ENCODE results near the gene SMC3. TPM values are rescaled to one million over a fixed set of nuclear protein-coding genes. Genes with fewer than 3 reads are reported as not detected.
"Not testable (repeated sequence)": the region's sequence is repeated elsewhere in the genome, so short reads cannot be mapped to it uniquely, and the experiment has no call there.

The SMC3 gene
- total and polyA plus RNA-seq, 4 donors, result 14.7 to 35.8 (median 26.2) TPM

DNA sequence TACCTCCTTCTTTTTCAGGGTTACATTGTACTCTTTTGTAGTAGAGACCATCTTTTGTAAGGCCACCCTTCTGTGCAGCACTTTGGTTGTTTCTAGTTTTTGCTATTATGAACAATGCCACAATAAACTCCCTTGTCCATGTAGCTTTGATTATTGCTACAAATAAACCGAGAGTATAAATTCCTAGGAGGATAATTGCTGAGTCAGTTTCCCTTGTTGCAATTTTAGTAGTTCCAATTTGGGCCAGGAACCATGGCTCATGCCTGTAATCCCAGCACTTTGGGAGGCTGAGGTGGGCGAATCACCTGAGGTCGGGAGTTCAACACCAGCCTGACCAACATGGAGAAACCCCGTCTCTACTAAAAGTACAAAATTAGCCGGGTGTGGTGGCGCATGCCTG lies 72.4 kb downstream of the SMC3 start:
- H3K4me3 ChIP-seq (ENCODE audit: low read length in 2 of 2); DNase-seq; H3K27ac ChIP-seq (ENCODE audit: low read depth in 1 of 2, low read length in 2 of 2); intact Hi-C loops (cut with DNase I); ATAC-seq (ENCODE audit: low FRiP score); H3K27me3 ChIP-seq (ENCODE audit: control insufficient read depth in 1 of 2, insufficient read depth in 2 of 2, low read length in 1 of 2); H3K9me3 ChIP-seq (ENCODE audit: control insufficient read depth, low read length); H3K36me3 ChIP-seq (ENCODE audit: control insufficient read depth in 1 of 2, insufficient read depth in 2 of 2, low read length in 1 of 2): not testable (repeated sequence)
- 72 to 75% methylated on average over 6 of the region's 6 CpGs for WGBS, 2 donors
- peaks cover 0 to 11% of the 10 kb centered on the region in 2 donors for H3K4me1 ChIP-seq (ENCODE audit: control insufficient read depth in 1 of 2, insufficient read depth in 2 of 2, low read length in 2 of 2)

DNA sequence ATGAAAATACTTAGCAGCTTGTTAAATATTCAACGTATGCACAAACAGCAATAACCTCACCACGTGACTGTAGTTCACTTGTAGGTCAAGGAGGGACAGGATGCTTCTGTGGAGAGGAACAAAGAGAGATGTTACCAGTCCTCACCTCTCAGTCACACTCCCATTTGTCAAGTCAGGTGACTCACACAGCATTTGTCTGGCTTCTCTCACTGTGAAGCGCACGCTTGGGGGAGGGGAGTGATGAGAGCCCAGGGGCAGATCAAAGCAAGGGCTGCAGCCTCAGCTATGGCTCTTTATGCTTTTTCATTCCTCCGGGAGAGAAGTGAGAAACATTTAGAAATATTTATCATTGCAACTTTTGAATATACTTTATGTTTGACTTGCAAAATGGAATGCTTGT lies 73.8 kb downstream of the SMC3 start:
- Histone ChIP-seq H3K36me3 (ENCODE audit: control insufficient read depth in 1 of 2, insufficient read depth in 2 of 2, low read length in 1 of 2) (no peaks in the 10 kb centered on the region), H3K9me3 (ENCODE audit: control insufficient read depth, low read length) (no peaks in the 10 kb centered on the region), H3K4me3 (ENCODE audit: low read length in 2 of 2) (no peak overlapping the region), H3K27ac (ENCODE audit: low read depth in 1 of 2, low read length in 2 of 2) (no peak overlapping the region), H3K4me1 (ENCODE audit: control insufficient read depth in 1 of 2, insufficient read depth in 2 of 2, low read length in 2 of 2) (peaks cover 0 to 7% of the 10 kb centered on the region in 2 donors), H3K27me3 (ENCODE audit: control insufficient read depth in 1 of 2, insufficient read depth in 2 of 2, low read length in 1 of 2) (no peaks in the 10 kb centered on the region)
- intact Hi-C loops (cut with DNase I), result no loop called here
- ATAC-seq (ENCODE audit: low FRiP score), result no peak
- DNase-seq, result no peak
- 88 to 90% methylated on average over 5 of the region's 5 CpGs for WGBS, 2 donors

DNA sequence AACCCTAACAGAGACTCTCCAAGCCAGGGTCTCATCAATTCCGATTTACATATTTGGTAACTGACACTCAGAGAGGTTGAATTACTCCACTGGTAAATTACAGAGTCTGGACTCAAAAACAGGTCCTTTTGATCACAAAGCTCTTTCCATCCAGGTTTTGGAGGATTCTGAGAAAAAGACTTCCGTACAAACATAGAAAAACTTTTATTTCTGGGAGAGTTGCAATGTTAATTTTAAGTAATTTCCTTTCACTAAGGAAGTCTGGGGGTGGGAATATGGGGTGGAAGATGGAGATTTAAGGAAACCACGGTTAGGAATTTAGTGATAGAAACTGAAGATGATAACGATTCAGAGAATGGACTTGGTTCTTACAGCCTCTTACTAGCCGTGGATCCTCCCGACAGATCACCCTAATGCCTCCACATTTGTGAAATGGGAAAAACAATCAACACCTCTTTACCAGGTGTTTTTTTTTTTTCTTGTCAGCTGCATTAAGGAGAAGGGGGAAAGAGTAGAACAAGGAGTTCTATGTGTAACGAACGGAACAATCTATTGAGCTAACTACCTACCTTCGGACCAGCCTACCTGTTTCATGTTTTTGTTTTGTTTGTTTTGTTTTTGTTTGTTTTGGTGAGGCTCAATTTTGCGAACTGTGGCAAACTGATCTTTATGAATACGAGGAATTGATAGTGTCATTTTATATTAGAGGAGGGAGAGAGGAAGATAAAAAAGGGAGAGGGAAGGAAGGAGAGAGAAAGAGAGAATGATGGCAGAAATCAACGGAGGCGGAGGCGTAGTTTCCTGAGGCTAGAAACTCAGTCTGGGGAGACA lies 74.9 kb downstream of the SMC3 start:
- Histone ChIP-seq H3K27me3 (ENCODE audit: control insufficient read depth in 1 of 2, insufficient read depth in 2 of 2, low read length in 1 of 2) (no peaks in the 10 kb centered on the region), H3K36me3 (ENCODE audit: control insufficient read depth in 1 of 2, insufficient read depth in 2 of 2, low read length in 1 of 2) (no peaks in the 10 kb centered on the region), H3K9me3 (ENCODE audit: control insufficient read depth, low read length) (no peaks in the 10 kb centered on the region), H3K4me1 (ENCODE audit: control insufficient read depth in 1 of 2, insufficient read depth in 2 of 2, low read length in 2 of 2) (peaks cover 0 to 7% of the 10 kb centered on the region in 2 donors), H3K27ac (ENCODE audit: low read depth in 1 of 2, low read length in 2 of 2) (no peak overlapping the region), H3K4me3 (ENCODE audit: low read length in 2 of 2) (no peak overlapping the region)
- intact Hi-C loops (cut with DNase I), result no loop called here
- DNase-seq, result no peak
- ATAC-seq (ENCODE audit: low FRiP score), result no peak
- 88 to 91% methylated on average over 14 of the region's 14 CpGs for WGBS, 2 donors

DNA sequence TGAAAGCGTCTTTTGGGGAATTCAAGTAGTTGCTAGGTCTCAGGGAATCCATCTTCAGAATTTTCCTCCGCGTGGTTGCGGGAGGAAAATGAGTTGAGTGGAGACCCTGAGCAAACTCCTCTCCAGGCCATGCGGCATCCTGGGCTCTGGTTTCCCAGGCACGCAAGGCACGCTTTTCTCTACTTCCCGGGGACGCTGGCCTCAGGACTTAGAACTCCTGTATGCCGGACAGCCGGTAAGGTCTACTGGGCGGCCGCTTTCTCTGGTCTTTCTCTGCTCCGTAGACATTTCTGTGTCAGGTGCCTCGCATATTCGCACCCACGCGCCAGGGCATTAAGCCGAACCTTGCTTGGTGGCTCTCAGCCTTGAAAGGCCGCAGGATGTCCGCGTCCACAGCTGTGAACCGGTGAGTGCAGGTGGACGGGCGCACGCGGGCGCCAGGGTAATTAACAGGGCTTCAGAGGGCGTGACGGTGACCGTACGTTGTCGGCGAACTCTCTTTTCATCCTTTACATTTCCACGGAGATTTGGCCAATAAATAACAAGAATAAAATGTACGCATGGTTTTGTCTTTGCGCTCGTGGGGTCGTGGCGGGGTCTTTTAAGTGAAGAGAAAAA lies 75.6 kb downstream of the SMC3 start:
- H3K4me1 ChIP-seq (ENCODE audit: control insufficient read depth in 1 of 2, insufficient read depth in 2 of 2, low read length in 2 of 2), result peaks cover 0 to 3% of the 10 kb centered on the region in 2 donors
- no peaks in the 10 kb centered on the region for H3K36me3 ChIP-seq (ENCODE audit: control insufficient read depth in 1 of 2, insufficient read depth in 2 of 2, low read length in 1 of 2)
- H3K27ac ChIP-seq (ENCODE audit: low read depth in 1 of 2, low read length in 2 of 2), result no peak overlapping the region
- intact Hi-C loops (cut with DNase I), result no loop called here
- DNase-seq, result no peak
- no peaks in the 10 kb centered on the region for H3K9me3 ChIP-seq (ENCODE audit: control insufficient read depth, low read length)
- peak overlapping the region; percentile 71 to 94 for H3K4me3 ChIP-seq (ENCODE audit: low read length in 2 of 2)
- WGBS, 2 donors, result 63 to 64% methylated on average over 40 of the region's 40 CpGs
- no peak for ATAC-seq (ENCODE audit: low FRiP score)
- H3K27me3 ChIP-seq (ENCODE audit: control insufficient read depth in 1 of 2, insufficient read depth in 2 of 2, low read length in 1 of 2), result no peaks in the 10 kb centered on the region

DNA sequence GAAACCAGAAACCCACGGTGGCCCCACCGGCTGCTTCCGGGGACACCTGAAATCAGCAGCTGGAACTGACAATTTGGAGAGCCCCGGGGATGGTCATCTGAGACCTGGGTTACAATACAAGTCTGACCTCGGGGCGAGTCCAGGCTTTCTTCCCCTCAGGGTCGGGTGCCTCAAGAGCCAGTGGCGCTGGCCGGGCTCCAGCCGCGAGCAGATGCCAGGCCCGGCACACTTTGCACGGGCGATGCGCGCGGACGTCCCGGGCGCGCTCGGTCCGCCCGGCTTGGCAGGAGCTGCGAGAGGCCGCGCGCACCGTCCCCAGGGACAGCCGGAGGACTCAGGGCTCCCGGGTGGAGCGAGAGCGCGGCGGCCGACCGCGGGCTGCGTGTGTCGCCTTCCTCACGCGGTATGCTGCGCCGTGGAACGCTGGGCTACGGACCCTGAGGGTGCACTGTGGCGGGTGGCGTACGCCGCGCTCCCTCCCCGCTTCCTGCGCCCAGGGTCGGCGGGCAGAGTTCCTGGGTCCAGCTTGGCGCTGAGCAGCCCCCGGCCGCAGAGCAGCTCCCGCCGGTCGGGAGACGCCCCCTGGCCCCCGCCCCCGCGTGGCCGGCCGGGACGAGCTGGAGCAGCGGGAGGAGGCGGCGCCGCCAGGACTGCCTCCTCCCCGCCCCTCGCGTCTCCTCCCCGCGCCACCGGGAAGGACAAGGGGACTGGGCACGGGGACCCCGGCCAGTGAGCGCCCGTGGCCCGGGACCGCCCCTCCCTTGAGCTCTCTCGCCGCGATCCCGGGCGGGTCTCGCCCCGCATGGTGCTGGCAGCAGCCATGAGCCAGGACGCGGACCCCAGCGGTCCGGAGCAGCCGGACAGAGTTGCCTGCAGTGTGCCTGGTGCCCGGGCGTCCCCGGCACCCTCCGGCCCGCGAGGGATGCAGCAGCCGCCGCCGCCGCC lies 76.4 kb downstream of the SMC3 start, which contains the start of gene RBM20:
TSS of gene RBM20 (plus strand) at position 684 of the 945 bp plus-strand sequence. CDS start at position 803, 119 bp downstream.
- DNase-seq (peak; percentile 66 to 86), ATAC-seq (ENCODE audit: low FRiP score) (peak; percentile 80)
- intact Hi-C loops (cut with DNase I), result loop anchor here in 1 of 2 donors (1.0 kb wide), 1 partner anchor 33 kb away; no protein-coding TSS in a partner anchor
- H3K9me3 ChIP-seq (ENCODE audit: control insufficient read depth, low read length), result no peaks in the 10 kb centered on the region
- peak within 1 kb of the TSS; percentile 38 to 68 for H3K27ac ChIP-seq (ENCODE audit: low read depth in 1 of 2, low read length in 2 of 2)
- peak within 1 kb of the TSS; percentile 71 to 94 for H3K4me3 ChIP-seq (ENCODE audit: low read length in 2 of 2)
- WGBS, 2 donors, result 1% methylated on average over 68 to 106 of the region's 106 CpGs
- H3K27me3 ChIP-seq (ENCODE audit: control insufficient read depth in 1 of 2, insufficient read depth in 2 of 2, low read length in 1 of 2), result no peaks in the 10 kb centered on the region
- no peaks in the 10 kb centered on the region for H3K4me1 ChIP-seq (ENCODE audit: control insufficient read depth in 1 of 2, insufficient read depth in 2 of 2, low read length in 2 of 2)
- H3K36me3 ChIP-seq (ENCODE audit: control insufficient read depth in 1 of 2, insufficient read depth in 2 of 2, low read length in 1 of 2), result no peaks in the 10 kb centered on the region

DNA sequence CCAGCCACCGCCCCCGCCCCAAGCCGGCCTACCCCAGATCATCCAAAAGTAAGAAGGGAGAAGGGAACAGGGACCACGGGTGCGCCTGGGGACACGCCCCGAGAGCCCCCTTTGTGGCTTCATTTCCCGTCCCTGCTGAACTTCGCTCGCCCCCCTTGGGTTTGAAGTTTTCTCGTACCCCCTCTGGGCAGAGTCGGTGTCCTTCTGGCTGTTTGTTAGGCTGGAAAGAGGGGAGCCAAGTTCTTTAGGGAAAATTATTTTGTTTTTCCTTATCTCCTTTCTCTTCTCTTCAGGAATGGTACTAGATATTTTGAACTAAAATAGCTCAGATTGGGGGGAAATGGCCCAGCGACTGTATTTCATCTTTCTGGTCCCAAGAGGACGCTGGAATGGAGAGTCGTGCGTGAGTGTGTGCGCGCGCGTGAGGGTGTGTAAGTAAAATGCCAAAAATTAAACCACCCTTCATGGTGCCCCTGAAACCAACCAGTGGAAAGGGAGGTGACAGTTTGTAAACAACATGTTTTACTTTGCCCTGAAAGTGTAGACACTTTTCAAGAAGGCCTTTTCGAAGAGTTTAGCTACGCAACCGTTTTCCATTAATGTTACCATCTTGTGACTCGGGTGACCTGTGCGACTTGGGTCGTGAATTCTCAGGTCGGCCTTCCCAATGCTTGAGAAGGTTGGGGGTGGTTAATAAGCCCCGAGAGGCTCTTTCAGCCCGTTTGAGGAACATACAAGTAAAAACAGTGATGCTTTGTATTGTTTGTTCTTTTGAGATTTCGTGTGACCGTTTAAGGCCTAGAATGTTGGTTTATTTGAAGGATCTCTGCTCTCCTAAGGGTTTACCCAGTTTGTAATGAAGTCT lies 77.3 kb downstream of the SMC3 start:
- Histone ChIP-seq H3K27me3 (ENCODE audit: control insufficient read depth in 1 of 2, insufficient read depth in 2 of 2, low read length in 1 of 2) (no peaks in the 10 kb centered on the region), H3K4me1 (ENCODE audit: control insufficient read depth in 1 of 2, insufficient read depth in 2 of 2, low read length in 2 of 2) (peaks cover 0 to 2% of the 10 kb centered on the region in 2 donors), H3K36me3 (ENCODE audit: control insufficient read depth in 1 of 2, insufficient read depth in 2 of 2, low read length in 1 of 2) (no peaks in the 10 kb centered on the region), H3K9me3 (ENCODE audit: control insufficient read depth, low read length) (no peaks in the 10 kb centered on the region), H3K27ac (ENCODE audit: low read depth in 1 of 2, low read length in 2 of 2) (peak overlapping the region; percentile 38 to 68), H3K4me3 (ENCODE audit: low read length in 2 of 2) (peak overlapping the region; percentile 71 to 94)
- ATAC-seq (ENCODE audit: low FRiP score) (no peak), DNase-seq (no peak)
- 11 to 16% methylated on average over 27 to 31 of the region's 31 CpGs for WGBS, 2 donors
- intact Hi-C loops (cut with DNase I), result loop anchor here in 1 of 2 donors (1.0 kb wide), 1 partner anchor 34 kb away; no protein-coding TSS in a partner anchor

DNA sequence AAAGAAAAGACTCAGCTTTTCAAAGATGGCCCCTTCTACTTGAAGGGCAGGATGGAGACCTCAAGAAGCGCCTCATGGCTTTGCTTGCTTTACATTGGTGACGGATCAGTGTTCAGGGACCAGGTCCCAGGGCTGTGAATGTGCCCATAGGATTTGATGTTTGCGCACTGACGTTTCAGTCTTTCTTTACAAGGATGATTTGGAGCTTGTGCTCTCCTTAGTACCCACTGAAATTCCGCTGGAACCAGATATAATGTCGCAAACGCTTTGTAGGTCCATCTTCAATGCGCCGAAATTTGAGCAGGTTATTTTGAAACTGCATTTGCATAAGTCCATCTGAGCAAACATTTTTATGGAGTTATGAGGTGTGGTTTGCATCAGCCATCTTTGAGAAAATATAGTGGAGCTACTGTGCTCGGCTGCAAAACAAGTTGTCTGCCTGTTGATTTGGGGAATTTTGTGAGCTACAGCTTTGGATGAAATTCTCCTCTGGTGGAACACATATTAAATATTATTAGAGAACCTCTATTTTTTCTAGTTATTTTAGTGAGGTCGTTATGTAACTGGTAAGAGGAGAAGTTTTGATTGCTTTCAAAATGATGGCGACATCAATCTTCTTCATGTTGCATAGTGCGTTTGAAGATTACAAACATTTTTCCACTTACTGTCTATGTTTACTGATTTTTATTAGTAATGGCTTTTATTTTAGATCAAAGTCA lies 79.1 kb downstream of the SMC3 start:
- intact Hi-C loops (cut with DNase I), result no loop called here
- Histone ChIP-seq H3K9me3 (ENCODE audit: control insufficient read depth, low read length) (no peaks in the 10 kb centered on the region), H3K4me3 (ENCODE audit: low read length in 2 of 2) (no peak overlapping the region), H3K4me1 (ENCODE audit: control insufficient read depth in 1 of 2, insufficient read depth in 2 of 2, low read length in 2 of 2) (peaks cover 4 to 6% of the 10 kb centered on the region in 2 donors), H3K27ac (ENCODE audit: low read depth in 1 of 2, low read length in 2 of 2) (no peak overlapping the region), H3K27me3 (ENCODE audit: control insufficient read depth in 1 of 2, insufficient read depth in 2 of 2, low read length in 1 of 2) (no peaks in the 10 kb centered on the region), H3K36me3 (ENCODE audit: control insufficient read depth in 1 of 2, insufficient read depth in 2 of 2, low read length in 1 of 2) (no peaks in the 10 kb centered on the region)
- ATAC-seq (ENCODE audit: low FRiP score), result no peak
- WGBS, 2 donors, result 84 to 86% methylated on average over 13 of the region's 13 CpGs
- DNase-seq, result no peak

Data from aorta (tissue), 5 donors.